GM18909 (cell line): ENCODE measurements around the gene XXYLT1.
A peak's percentile ranks its signal among the peaks of the same experiment; 100 is the strongest.

Experiments used
- ATAC-seq: cut with Tn5 transposase; IDR thresholded peaks from one replicate; pipeline ENCODE4 v1.9.1; 2021; ENCODE audit warnings: mild to moderate bottlenecking; ENCODE audit not compliant: unreplicated experiment, poor library complexity

The XXYLT1 gene

DNA sequence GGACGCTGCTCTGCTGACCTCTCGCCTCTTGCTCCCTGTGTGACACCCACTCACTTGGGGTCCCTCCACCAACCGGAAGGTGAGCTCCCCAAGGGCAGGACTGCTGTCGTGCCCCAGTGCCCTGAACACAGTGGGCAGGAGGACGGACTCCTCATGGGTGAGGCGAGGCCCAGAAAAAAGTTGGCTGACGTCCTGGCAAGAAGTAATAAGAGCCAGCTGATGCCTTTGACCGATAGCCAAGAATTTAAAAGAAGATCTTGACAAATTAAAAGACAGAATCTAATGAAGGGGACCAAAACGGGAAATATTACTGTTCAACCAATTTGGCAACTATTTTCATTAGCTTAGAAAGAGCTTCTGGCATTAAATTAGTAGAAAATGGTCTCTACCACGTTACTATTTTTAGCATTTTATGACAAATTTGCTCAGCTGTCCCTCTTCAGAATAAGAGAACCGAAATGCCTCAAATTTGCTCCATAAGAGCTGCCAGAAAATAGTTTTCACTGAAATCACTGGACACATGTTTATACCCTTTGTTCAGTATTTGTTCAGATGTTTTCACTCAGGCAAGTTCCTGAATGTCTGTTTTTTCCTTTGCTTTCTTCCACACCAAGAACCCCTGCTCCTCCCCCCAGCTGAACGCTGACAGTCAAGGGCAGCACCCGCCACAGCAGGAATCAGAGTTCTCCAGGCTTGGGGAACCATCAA is 60.5 kb downstream of the XXYLT1 start:
- no peak for ATAC-seq

DNA sequence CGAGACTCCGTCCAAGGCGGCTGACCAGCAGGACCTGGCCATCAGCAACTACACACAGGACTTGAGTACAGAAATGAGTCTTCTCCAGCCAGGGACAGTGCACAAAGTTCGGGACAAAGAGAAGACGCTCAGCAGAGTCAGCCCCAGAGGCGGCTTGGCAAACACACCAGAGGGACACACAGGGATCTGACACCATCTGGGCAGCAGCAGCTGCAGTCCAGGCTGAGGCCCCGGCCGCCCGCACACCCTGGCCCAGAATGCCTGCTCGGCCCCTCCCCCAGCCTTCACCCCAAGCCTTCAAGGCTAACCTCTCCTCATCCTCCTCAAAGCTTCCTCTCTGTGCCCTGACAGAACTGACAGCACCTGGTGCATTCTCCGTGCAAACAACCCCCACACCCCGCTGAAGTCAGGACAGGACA is 61.1 kb downstream of the XXYLT1 start:
- no peak for ATAC-seq

DNA sequence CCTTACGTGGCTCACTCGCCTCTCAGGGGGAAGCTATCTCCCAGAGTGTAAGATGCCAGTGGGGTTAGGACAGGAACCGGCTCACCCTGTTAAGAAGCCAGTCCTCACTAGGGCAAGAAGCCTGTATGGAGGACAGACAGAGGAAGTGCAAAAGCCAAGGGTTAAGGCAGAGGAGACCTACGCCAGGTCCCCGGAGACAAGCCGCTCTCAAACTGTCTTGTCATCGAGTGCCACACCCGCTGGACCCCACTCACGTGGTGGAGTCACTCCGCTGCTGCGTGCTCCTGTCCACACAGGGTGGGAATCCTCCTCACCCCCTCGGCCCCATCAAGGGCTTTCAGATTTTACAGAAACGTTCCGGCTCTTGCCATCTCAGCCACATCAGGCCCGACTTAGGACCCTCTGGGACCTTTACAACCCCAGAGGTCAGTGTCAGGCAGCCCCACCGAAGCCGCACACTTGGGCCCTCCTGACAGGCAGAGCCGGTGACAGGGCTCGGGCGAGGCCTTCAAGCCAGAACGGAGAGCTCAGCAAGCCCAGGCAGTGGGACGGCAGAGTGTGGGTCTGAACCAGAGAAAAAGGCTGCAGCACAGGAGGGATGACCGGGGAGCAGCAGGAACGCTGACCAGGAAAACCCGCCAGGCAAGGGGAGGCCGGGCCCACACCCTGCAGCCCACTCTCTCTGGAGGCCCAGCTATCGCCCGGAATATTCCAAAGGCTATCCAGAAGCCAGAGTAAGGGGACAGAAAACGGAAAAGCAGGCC is 61.7 kb downstream of the XXYLT1 start:
- no peak for ATAC-seq

DNA sequence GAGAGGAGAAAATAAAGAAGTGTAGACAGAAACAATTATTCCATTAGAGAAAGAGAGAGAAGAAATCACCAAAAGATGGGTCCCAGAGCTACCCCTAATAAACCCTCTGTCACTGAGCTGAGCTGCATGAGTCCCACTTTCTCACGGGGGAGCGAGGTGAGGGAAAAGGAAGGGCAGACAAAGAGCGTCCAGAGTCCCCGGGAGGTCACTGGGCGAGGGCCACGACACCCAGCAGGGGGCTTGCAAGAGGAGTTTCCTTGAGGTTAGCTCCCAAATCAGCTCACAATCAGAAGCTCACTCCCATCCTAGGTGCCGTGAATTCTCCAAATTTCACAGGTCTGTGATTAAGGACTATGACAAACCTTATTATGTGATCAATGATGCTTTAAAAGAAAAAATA is 62.3 kb downstream of the XXYLT1 start:
- no peak for ATAC-seq

DNA sequence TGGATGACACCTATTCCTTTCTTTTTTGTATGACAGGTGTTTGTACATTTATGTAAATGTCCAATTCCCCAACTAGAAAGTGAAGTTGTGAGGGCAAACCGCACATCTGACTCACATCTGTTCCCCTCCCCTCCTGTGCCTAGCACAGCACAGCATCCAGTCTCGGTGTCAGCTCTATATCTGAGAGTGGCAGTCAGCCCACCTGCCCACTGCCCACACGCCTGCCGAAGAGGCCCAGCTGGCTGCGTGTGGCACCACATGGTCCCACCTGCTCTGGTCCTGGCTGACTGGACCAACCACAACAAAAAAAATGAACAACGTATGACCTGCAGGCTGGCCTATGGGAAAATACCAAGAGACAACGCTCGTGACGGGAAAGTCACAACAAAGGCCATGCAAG is 62.8 kb downstream of the XXYLT1 start:
- peak; percentile 89 for ATAC-seq

DNA sequence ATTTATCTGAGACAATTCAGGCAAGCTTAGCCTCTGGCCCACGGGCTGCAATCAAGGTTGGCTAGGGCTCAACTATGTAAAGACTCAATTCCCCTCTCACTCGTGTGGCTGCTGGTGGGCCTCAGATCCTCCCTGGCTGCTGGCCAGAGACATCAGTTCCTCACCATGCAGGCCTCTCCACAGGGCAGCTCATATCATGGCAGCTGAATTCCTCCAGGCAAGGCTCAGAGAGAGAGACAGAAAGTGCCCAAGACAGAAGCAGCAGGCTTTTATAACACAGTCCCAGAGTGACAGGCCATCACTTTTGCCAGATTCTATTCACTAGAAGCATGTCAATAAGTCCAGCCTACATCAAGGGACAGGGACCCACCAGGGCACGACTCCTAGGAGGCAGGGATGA is 63.2 kb downstream of the XXYLT1 start:
- ATAC-seq: peak; percentile 30

DNA sequence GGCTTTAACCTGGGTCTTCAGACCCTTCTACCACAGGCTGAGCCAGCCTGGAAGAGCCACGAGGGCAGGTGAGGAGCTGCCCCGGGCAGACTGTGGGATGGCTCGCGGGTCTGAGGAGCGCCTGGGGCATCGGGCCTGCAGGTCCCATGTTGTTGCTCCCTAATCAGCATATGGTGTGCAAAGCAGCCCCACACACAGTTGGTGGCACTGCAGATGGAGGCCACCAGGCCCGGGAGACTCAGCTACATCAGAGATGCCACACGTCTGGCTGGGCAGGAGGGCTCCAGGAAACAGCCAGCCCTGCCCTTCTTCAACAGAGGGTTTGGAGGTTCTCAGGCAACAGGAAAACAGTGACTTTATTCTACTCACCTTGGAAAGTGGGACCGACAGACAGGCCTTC is 63.9 kb downstream of the XXYLT1 start:
- no peak for ATAC-seq

DNA sequence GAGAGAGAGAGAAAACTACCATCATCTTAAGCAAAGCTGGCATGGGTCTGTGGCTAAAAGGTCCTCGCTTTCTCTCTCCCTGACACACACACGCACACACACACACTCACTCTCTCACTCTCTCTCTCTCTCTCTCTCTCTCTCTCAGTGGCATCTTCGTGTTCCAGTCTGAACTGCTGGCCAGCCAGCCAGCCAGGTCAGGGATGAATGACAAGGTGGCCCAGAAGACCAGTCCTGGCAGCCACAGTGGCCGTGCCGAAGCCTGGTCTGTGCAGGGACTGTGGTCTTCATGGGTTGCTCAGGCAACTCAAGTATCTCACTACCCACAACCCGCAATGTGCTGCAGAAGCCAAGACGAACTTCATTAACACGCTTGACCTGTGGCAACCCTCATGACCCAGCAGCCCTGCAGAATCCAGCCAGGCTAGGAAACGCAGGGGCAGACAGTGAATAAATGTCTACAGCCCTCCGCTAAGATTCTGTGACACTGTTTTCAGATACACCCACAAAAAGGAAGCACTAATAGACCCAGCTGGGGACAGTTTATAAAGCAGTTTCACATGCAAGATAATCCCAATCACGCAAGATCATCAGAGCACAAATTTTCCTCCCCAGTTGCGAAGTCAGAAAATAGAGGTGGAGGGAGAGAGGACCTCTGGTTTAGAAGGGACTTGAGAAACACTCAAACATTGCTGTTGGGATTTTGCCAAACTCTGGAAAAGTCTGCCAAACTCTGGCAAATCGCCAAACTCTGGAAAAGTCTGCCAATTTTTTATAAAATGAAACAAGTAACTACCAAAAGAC is 66.4 kb downstream of the XXYLT1 start:
- ATAC-seq: no peak

DNA sequence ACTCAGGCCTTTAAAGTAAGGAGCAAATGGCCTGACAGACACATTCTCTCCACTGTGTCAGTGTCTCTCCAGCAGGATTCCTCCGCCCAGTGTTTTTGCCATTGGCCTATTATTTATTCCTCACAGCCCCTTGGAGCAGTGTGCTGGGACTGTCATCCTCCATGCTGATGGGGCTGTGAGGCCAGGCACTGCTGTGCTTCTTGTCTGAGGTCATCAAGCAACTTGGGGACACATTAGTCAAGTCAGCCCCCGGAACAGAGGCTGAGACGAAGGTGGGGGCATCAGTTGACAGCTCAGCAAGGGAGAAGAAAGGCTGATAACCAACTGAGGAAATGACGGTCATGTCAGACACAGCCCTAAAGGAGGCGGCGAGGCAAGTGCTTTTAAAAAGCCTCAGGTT is 67.4 kb downstream of the XXYLT1 start:
- no peak for ATAC-seq

DNA sequence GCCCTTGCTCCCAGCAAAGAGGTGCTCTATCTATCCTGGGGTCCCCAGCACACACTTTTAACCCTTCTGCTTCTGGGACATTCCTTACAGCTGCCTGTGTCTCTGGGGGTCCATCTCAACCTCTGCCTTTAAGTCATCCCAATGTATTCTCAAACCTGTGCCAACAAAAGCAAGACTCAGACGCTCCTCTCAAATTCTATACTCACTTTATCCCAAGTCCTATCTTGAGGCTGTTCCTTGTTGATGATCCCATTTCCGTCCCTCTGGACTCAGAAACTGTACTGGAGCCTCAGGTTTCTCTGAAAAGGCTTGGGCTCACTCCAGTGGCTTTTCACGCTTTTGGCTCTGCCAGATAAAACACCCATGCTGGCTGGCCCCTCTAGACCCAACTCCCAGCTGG is 69.7 kb downstream of the XXYLT1 start:
- ATAC-seq: no peak

DNA sequence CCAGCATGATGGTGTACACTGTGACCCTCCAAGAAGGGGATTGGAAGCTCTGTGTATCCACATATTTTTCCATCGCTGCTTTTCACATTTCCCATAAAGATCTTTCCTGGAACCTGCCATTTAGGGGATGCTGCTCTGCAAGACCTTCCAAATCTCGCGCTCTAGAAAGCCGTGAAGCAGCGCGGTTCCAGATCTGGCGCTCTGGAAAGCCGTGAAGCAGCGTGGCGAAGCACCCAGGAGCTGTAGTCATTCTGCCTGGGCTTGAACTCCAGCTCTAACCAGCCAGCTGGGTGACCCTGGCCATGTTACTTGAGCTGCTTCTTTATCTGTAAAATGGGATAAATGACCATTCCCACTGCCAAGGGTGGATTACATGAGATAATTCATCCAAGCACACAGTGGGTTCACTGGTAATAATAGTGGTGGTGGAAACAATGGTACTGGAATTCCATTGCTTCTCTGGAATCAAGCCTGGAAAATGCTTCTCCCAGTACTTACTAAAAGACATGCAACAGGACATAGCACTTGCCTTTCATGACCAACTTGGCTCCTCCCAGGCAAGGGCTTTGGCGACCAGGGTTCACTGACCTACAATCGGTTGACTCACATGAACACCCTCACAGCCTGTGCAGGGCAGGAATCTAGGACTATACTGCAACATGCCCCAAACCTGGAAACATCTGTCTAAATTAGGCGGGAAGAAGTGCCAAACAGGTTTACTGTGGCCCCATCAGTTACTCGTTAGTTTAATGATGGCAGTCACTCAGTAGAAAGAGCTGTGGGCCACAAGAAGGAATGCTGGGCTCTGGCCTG is 70.7 kb downstream of the XXYLT1 start:
- no peak for ATAC-seq

DNA sequence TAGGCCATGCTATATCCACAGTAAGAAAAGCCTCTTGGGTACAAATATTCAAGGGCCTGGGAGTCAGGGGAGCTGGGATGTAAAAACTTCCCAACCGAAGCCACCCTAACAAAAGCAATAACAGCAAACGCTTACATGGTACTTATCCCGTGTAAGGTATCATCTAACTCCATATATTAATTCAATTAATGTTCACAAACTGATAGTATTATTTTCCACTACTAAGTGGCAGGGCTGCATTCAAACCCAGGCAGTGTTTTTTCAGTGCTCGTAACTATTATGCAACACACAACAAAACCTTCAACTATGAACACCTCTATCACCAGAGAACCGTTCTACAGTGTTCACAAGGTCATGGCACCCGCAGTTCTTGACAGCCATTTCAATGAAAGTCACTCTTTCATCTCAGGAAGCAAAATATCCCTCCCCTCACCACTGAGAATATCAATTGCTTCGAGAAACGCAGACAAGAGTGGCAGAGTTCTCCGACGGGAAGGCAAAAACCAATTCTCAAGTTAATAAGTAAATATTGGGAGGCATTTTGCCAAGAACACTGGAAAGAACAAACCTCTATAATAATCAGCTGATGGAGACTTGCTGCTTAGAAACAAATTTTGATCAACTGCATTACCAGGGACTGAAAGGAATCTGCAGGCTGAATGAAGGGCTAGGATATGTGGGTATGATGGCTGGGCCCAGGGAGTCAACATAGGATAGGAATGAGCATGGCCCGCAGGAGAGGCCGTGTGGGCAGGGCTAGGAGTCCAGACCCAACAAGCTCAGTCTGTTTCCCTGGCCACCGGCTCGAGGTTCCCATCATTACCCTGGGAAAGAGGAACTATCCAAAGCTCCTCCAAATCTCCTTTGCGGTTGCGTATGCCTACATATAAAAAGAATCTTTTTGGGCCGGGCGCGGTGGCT is 72.3 kb downstream of the XXYLT1 start:
- ATAC-seq: no peak

DNA sequence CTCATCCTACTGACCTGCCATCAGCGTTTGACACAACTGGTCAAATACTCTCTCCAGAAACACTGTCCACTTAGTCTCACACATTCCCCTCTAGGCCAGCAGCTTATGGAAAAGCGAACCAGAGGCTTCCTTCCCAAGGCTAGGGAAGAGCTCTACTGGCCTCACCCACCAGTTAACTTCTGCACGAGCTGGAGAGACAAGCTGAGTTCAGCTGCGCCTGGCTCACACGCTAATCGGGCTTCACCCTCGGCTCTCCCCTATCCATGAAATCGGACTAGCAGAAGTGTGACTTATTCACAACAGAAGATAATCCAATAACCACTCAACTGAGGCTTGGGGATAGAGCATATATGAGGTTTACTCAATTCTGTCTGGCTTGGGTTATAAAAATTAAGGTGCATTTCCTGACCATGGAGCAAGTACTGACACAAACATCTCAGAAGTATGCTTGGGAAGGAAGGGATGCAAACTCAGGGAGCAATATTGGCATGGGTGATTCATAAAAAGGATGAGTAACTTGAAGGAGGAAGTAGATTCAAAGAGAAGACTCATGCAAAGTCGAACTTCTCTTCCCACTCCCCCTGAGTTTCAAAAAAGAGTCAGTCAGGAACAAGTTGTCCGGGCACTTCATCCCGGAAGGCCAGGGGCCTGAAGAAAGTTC is 73.1 kb downstream of the XXYLT1 start:
- ATAC-seq: no peak

DNA sequence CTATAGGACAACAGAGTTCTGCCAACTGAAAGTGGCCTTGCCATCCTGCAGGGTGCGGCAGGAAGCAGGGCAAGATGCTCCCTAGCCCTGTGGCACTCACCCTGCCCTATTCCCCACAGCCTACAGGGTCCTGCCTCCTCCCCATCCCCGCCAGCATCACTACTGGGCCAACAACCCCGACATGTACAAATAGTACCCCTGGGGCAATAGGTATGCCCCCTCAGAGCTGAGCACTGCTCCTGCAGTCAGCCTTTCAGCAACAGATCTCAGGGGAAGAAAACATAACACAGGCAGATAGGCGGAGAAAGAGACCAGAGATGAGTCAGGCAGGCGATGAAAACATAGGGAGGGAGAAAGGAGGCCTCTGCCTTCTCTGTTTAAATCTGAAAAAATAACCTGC is 74.7 kb downstream of the XXYLT1 start:
- ATAC-seq: no peak

DNA sequence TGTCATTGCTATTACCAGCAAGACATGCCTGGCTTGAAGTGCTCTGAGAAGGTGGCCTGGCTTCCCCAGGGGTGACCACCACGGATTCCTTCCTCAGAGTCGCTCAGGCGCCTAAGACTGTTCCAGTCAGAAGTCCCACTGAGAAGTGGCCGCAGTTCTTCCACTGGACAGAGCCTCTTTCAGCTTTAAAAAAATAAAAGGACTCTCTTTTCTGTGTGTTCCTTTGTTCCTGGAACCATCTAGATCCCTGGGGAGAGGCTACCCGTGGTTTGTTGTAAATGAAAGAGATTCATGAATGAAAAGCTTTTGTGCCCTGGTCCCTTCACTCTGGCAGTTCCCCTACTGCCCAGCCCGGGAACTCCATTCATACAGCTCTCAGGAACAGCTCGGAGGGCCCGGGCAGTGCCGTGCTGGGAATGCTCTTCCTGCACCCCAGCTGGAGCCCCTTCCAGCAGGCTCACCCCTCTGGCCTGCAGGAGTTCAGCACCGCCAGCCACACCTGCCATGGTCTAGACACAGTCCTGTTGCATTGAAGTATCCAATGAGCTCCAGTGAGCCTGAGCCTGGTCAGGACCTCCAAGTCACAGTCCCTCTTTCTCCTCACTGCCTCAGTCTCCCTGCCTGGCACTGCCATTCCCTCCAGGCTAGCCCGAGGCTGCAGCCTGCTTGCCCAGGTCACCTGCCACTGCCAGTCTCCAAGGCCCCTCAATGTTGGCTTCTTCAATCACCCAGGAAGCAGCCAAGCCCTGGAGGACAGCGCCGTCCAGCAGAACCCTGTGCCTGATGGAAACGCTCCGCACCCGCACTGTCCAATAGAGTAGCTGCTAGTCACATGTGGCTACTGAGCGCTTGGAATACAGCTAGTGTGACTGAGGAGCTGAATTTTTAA is 75.4 kb downstream of the XXYLT1 start:
- no peak for ATAC-seq

DNA sequence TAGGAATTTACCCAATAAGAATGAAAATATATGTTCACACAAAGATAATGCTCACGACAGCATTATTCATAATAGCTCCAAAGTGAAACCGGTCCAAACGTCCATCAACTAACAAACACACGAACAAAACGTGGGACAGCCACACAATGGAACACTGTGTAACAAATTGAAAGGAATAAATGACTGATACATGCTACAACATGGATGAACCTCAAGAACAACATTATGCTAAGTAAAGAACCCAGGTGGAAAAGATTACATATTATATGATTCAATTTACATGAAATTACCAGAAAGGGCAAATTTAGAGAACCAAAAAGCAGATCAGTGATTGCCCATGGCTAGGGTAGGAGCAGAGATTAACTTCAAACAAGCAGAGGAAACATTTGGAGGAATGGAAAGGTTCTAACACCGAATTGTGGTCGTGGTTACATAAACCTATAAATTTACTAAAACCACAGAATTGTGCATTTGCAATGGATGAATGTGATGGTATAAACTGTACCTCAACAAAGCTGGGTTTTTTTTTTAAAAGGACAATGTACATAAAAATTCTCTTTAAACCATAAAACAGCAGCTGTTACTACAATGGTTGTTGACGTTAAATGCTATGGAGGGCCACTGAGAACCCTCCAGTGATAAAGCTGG is 76.3 kb downstream of the XXYLT1 start:
- no peak for ATAC-seq

DNA sequence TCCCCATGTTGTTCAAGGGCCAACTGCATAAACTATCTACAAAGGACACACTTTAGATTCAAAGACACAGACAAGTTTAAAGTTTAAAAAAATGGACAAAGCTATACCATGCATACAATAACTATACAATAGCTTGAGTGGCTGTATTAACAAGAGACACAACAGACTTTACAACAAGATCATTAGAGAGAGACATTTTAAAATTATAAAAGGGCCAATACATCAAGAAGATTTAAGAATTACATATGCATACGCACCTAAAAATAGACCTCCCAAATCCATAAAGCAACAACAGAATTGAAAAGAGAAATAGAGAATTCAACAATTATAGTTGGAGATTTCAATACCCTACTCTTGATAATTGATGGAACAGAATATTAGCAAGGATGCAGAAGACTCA is 79.4 kb downstream of the XXYLT1 start:
- no peak for ATAC-seq
